Endothelial cell of umbilical vein (primary cell): ENCODE data around the gene CERK. TPM values are rescaled to one million over a fixed set of nuclear protein-coding genes. Genes with fewer than 3 reads are reported as not detected.

Experiments used
- BruUV-seq: library from RNA; stranded (reverse); fragments of 400-500 nt; replicated peaks from 2 replicates; lab custom pipeline; 2021; lab: Mats Ljungman, UMichigan
- CTCF ChIA-PET: fragments of 300-600, 350-600 bp; sonication (Branson Sonifier 250); formaldehyde crosslinking; loops from one replicate; lab custom pipeline; 2021; ENCODE audit warnings: antibody characterized with exemption, inconsistent platforms; lab: Charles Lee
- POLR2A ChIA-PET: fragments of 300-600, 350-600 bp; sonication (Branson Sonifier 250); formaldehyde crosslinking; loops from one replicate; lab custom pipeline; 2021; ENCODE audit warnings: antibody characterized with exemption, inconsistent platforms; lab: Charles Lee
- DNase-seq: peaks from one replicate; pipeline ENCODE4 v3.0.0-alpha.2; 2011; ENCODE audit warnings: low read depth, low spot score
- FAIRE-seq: peaks from 2 replicates; lab custom pipeline; 2011; peaks lifted over from hg19 to GRCh38; lab: Jason Lieb, UNC
- H2AFZ ChIP-seq: 2 replicates; pipeline ENCODE4 v1.6.0; 2012; ENCODE audit warnings: low read depth, low read length, control low read depth, inconsistent platforms
- H3K27ac ChIP-seq: 2 replicates; pipeline ENCODE4 v1.5.1; 2011; ENCODE audit warnings: low read depth, mild to moderate bottlenecking, control low read depth, low read length, moderate library complexity; ENCODE audit not compliant: insufficient read depth
- H3K27me3 ChIP-seq, 2 experiments: 2 replicates each; pipeline versions ENCODE4 v1.6.0 to v1.6.1; 2011; ENCODE audit warnings: low read length in 2 of 2, mixed read lengths in 1 of 2; ENCODE audit not compliant: control insufficient read depth in 2 of 2, insufficient read depth in 2 of 2
- H3K36me3 ChIP-seq, 2 experiments: 2 replicates in 1 of 2; 3 replicates in 1 of 2; pipeline ENCODE4 v1.5.1; 2011; ENCODE audit warnings: low read length in 2 of 2, mild to moderate bottlenecking in 1 of 2, moderate library complexity in 1 of 2; ENCODE audit not compliant: control insufficient read depth in 2 of 2, insufficient read depth in 2 of 2; ENCODE audit errors: extremely low read depth in 1 of 2
- H3K4me1 ChIP-seq: 3 replicates; pipeline ENCODE4 v1.5.1; 2011; ENCODE audit warnings: mild to moderate bottlenecking, low read length; ENCODE audit not compliant: control insufficient read depth, insufficient read depth; ENCODE audit errors: extremely low read depth
- H3K4me2 ChIP-seq: 2 replicates; pipeline ENCODE4 v1.6.1; 2011; ENCODE audit warnings: low read length, control low read depth, mixed read lengths; ENCODE audit not compliant: insufficient read depth
- H3K4me3 ChIP-seq, 3 experiments: fragments of 200-600 bp in 1 of 3; sonication (generic), shearing (Covaris generic) in 1 of 3; replicated peaks in 1 of 3; 2 replicates each; pipeline ENCODE4 v1.5.1; 2011 to 2016; ENCODE audit warnings: control low read depth in 3 of 3, low read length in 3 of 3, mild to moderate bottlenecking in 2 of 3, inconsistent platforms in 1 of 3, low read depth in 1 of 3, moderate library complexity in 1 of 3; ENCODE audit not compliant: insufficient read depth in 1 of 3
- H3K79me2 ChIP-seq: 2 replicates; pipeline ENCODE4 v1.6.0; 2012; ENCODE audit warnings: low read length, inconsistent platforms; ENCODE audit not compliant: control insufficient read depth, insufficient read depth
- H3K9ac ChIP-seq: replicated peaks from 2 replicates; pipeline ENCODE3; 2011; ENCODE audit warnings: low read length, control low read depth; ENCODE audit not compliant: insufficient read depth; ENCODE audit errors: extremely low read depth
- H3K9me1 ChIP-seq: replicated peaks from 3 replicates; pipeline ENCODE4 v1.6.0; 2011; ENCODE audit warnings: mild to moderate bottlenecking, low read length; ENCODE audit not compliant: control insufficient read depth, insufficient read depth; ENCODE audit errors: extremely low read depth
- H3K9me3 ChIP-seq: replicated peaks from 2 replicates; pipeline ENCODE4 v1.5.1; 2012; ENCODE audit warnings: low read length, inconsistent platforms; ENCODE audit not compliant: control insufficient read depth, insufficient read depth
- H4K20me1 ChIP-seq: replicated peaks from 2 replicates; pipeline ENCODE3; 2011; ENCODE audit warnings: mild to moderate bottlenecking, low read length; ENCODE audit not compliant: control insufficient read depth, insufficient read depth; ENCODE audit errors: extremely low read depth
- CTCF ChIP-seq, 2 donors: IDR thresholded peaks; 1 replicate in 1 of 2; 2 replicates in 1 of 2; pipeline ENCODE4 v1.5.1; 2011; ENCODE audit warnings: low read length in 2 of 2, mild to moderate bottlenecking in 2 of 2, moderate library complexity in 2 of 2, control low read depth in 1 of 2, inconsistent platforms in 1 of 2, low read depth in 1 of 2; ENCODE audit not compliant: insufficient read depth in 1 of 2; ENCODE audit errors: extremely low read depth in 1 of 2
- EZH2 ChIP-seq: IDR thresholded peaks from 2 replicates; pipeline ENCODE4 v1.6.1; 2012; ENCODE audit warnings: borderline replicate concordance, low read depth, mild to moderate bottlenecking, moderate library complexity, low read length, inconsistent platforms; ENCODE audit not compliant: severe bottlenecking
- FOS ChIP-seq: IDR thresholded peaks from 2 replicates; pipeline ENCODE4 v1.6.1; 2011; ENCODE audit warnings: mild to moderate bottlenecking, low read length, moderate library complexity, borderline replicate concordance; ENCODE audit not compliant: insufficient read depth
- GATA2 ChIP-seq: IDR thresholded peaks from 2 replicates; pipeline ENCODE4 v1.7.0; 2011; ENCODE audit warnings: low read depth, mild to moderate bottlenecking, moderate library complexity, mixed read lengths, low read length; ENCODE audit not compliant: insufficient read length, insufficient read depth
- JUN ChIP-seq: IDR thresholded peaks from 2 replicates; pipeline ENCODE4 v1.6.1; 2011; ENCODE audit warnings: borderline replicate concordance, low read depth; ENCODE audit not compliant: insufficient read length, insufficient read depth
- MAX ChIP-seq: IDR thresholded peaks from 2 replicates; pipeline ENCODE4 v1.6.1; 2011; ENCODE audit not compliant: insufficient read depth, insufficient read length
- MYC ChIP-seq: IDR thresholded peaks from one replicate; pipeline ENCODE4 v1.6.1; 2011; ENCODE audit warnings: mild to moderate bottlenecking, low read depth, low read length
- POLR2A ChIP-seq: IDR thresholded peaks from 2 replicates; pipeline ENCODE4 v1.6.1; 2012; ENCODE audit warnings: low read depth, mild to moderate bottlenecking, control low read depth, low read length
- POLR2AphosphoS5 ChIP-seq: IDR thresholded peaks from 2 replicates; pipeline ENCODE4 v1.6.1; 2012; ENCODE audit warnings: low read depth, mild to moderate bottlenecking, control low read depth, low read length, moderate library complexity; ENCODE audit not compliant: insufficient read depth
- dilution Hi-C: fragments of 300-500 bp; cut with MboI; formaldehyde crosslinking; loops from one replicate; pipeline ENCODE4 v1.15.0; 2019; ENCODE audit warnings: low sequenced_read_pairs; ENCODE audit not compliant: extremely low pct_ligation_motif_present
- intact Hi-C: fragments of 100-400 bp; cut with micrococcal nuclease; formaldehyde crosslinking; loops from one replicate; pipeline ENCODE4 v1.10.0; 2022
- polyA plus RNA-seq, 4 experiments: library from polyadenylated mRNA; depleted of rRNA in 3 of 4; stranded (reverse) in 3 of 4; unstranded in 1 of 4; fragments of >200 nt; gene quantifications; 2 replicates each; pipeline versions ENCODE4 v1.2.1 to v1.2.3, GENCODE V29; 2011 to 2012; ENCODE audit warnings: missing spikeins in 1 of 4
- total RNA-seq: library from RNA; stranded (reverse); gene quantifications from 2 replicates; pipeline ENCODE4 v1.2.3, GENCODE V29; 2021

CERK gene
- total and polyA plus RNA-seq, 2 donors (not counting 3 experiments of a cell fraction or from before 2014, with no cell fraction given) = 61.1 to 88.0 TPM

DNA sequence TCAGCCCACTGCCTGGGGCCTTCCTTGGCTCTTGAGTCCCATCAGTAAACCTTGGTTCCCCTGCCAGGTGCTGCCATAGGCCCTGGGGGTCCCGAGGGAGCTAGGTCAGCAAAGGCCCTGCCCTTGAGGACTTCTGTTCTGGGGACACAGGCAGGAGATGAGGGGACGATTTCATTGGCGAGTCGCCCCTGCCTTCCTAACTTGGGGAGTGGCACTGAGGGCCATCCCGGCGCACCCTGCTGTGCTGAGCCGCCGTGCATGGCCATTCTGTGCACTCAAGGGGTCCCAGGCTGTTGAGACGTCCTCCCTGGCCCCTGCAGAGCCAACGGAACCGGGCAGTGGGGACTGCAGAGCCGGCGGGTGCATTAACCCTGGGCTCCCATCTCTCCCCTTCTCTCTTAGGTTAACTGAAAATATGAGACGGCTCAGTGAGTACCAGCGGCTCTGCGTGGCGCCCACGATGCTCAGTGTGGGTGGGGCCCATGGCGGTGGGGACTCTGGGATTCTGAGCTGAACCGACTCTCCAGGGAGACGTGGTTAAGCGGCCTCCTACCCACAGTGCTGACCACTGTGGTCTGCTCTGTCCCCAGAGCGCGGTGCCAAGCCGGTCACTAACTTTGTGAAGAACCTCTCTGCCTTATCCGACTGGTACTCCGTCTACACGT is 74.5 kb downstream of the CERK start:
- Histone ChIP-seq H3K4me1 (no peaks in the 10 kb centered on the region), H4K20me1 (no peaks in the 10 kb centered on the region), H3K9me1 (no peaks in the 10 kb centered on the region), H3K36me3 (peaks cover 0 to 2% of the 10 kb centered on the region in 2 experiments), H3K27ac (no peak overlapping the region), H3K4me3 (no peak overlapping the region), H3K79me2 (no peaks in the 10 kb centered on the region), H3K4me2 (no peak overlapping the region), H3K9me3 (no peaks in the 10 kb centered on the region), H2AFZ (no peak overlapping the region), H3K9ac (no peak overlapping the region), H3K27me3 (no peaks in the 10 kb centered on the region)
- ChIA-PET CTCF (no interaction called here), POLR2A (no interaction called here)
- intact Hi-C loops (no loop called here), dilution Hi-C loops (no loop called here)
- TF ChIP-seq POLR2A = no peak
- no peak for TF ChIP-seq MAX
- no peak for TF ChIP-seq FOS
- no peak for TF ChIP-seq JUN
- no peak for TF ChIP-seq GATA2
- no peak for TF ChIP-seq EZH2
- no peak for TF ChIP-seq MYC
- TF ChIP-seq CTCF (IDR thresholded peaks at IDR 0.05; ENCODE audit: extremely low read depth in 1 of 2, insufficient read depth in 1 of 2, low read depth in 1 of 2, low read length in 2 of 2) = no peak
- no peak for TF ChIP-seq POLR2AphosphoS5
- no TSS peak for BruUV-seq
- no peak for FAIRE-seq
- DNase-seq = no peak
